Esophagus squamous epithelium (tissue), 4 donors: ENCODE data around the gene SCNM1.

Experiments
- CTCF ChIP-seq, 6 experiments: fragments of 450-650 bp in 4 of 6; fragments of 200-600 bp in 2 of 6; sonication (generic) in 2 of 6; IDR thresholded peaks; one replicate each; pipeline ENCODE4 v1.5.1; 2016 to 2019; ENCODE audit warnings: antibody characterized with exemption in 6 of 6, mild to moderate bottlenecking in 4 of 6, moderate library complexity in 4 of 6
- POLR2A ChIP-seq, 4 donors: fragments of 450-650 bp; IDR thresholded peaks; one replicate each; pipeline ENCODE4 v1.6.1; 2017; ENCODE audit warnings: antibody characterized with exemption in 4 of 4, mild to moderate bottlenecking in 4 of 4, moderate library complexity in 3 of 4

GRCh38 chr1:151131701-151132334 is 34.1 kb upstream of the SCNM1 start:
- no peak for TF ChIP-seq CTCF (IDR thresholded peaks at IDR 0.05)
- no peak for TF ChIP-seq POLR2A (IDR thresholded peaks at IDR 0.05)
